IMR-90 (cell line): ENCODE measurements around the gene TIMM9.

Experiments
- BHLHE40 ChIP-seq: fragments of 150-350 bp; IDR thresholded peaks from 2 replicates; pipeline ENCODE4 v1.6.1; 2016; ENCODE audit warnings: mild to moderate bottlenecking, low read depth, low read length
- CTCF ChIP-seq: conservative IDR thresholded peaks from 2 replicates; pipeline ENCODE4 v1.5.1; 2012; ENCODE audit warnings: mild to moderate bottlenecking, low read depth, low read length, improper control_type of control experiment
- POLR2A ChIP-seq: IDR thresholded peaks from 2 replicates; pipeline ENCODE4 v1.6.1; 2012; ENCODE audit warnings: mild to moderate bottlenecking, low read depth, low read length

GRCh38 chr14:58466459-58466858 is 39.1 kb upstream of the TIMM9 start:
- no peak for TF ChIP-seq BHLHE40
- TF ChIP-seq CTCF, result no peak
- no peak for TF ChIP-seq POLR2A
